ENCODE measurements around the gene KIF15.
"Not testable (repeated sequence)": the region's sequence is repeated elsewhere in the genome, so short reads cannot be mapped to it uniquely, and the experiment has no call there.

KIF15 gene

DNA sequence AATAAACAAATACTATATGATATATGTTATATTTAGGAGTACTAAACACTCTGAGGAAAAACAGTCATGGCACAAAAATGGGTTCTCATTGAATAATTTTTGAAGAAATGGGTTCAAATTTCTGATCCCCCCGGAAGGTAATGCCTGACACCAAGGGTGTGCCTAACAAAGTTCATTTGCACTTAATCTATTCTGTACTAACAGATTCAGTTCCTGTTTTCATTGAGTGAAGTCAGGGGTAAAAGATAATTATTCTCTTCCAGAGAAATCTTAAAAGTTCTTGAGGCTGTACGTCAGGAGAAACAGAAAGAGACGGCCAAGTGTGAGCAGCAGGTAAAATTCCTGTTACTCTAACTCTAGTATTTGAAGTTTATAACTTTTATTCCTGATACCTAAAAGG is 65.6 kb downstream of the KIF15 start:
- no peak for DNase-seq (ENCODE audit: low read depth)

DNA sequence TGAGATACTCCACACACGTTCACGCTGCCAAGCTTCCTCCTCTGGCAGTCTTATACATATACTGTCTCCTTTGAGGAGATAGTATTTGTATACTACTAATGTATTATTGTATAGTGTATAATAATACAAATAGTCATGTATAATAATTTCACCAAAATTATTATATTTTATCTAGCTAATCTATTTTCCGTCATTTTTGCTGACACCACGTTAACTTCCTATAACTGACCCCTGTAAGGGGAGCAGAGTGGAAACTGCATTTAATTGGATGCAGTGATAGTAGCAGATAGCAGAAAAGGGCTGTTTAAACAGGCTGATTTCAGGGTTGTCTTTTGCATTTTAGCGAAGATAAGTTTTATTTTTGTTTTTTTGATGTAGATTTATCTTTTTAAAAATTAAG is 69.6 kb downstream of the KIF15 start:
- no peak for DNase-seq (ENCODE audit: low read depth)

DNA sequence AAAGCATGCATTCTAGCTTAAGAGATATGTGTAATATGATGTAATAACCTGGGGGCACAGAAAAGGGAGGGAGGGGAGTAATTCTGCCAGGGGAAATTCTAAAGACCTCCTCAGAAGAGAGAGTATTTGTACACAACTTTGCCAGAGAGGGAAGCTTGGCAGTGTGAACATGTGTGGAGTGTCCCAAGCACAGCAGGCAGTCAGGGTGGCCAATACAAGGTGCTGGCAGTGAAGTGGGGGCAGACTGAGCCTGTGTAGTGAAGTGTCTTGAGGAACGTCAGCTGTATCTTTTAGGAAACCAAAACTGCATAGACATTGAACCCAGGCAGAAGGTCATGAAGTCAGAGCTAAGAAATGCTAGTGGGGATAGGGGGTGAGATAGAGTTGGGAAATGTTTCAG is 70.4 kb downstream of the KIF15 start:
- DNase-seq (ENCODE audit: low read depth) = no peak

DNA sequence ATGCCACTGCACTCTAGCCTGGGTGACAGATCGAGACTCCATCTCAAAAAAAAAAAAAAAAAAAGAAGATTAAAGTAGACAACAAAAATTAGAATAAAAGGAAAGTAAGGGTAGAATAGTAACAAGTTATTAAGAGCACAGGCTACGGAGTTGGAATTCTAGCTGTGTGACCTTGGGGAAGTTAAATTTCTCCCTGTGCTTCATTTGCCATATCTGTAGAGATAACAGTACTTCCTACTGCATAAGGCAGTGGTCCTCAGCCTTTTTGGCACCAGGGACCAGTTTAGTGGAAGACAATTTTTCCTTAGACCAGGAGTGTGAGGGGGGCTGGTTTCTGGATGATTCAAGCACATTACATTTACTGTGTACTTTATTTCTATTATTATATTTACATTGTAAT is 71.4 kb downstream of the KIF15 start:
- no peak for DNase-seq (ENCODE audit: low read depth)

DNA sequence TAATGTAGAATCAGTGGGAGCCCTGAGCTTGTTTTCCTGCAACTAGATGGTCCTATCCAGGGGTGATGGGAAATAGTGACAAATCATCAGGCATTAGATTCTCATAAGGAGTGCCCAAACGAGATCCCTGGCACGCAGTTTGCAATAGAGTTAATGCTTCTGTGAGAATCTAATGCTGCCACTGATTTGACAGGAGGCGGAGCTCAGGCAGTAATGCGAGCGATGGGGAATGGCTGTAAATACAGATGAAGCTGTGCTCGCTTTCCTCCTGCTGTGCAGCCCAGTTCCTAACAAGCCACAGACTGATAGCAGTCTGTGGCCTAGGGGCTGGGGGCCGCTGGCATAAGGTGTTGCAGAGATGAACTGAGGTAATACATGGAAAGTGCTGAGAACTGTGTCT is 71.8 kb downstream of the KIF15 start:
- no peak for DNase-seq (ENCODE audit: low read depth)

DNA sequence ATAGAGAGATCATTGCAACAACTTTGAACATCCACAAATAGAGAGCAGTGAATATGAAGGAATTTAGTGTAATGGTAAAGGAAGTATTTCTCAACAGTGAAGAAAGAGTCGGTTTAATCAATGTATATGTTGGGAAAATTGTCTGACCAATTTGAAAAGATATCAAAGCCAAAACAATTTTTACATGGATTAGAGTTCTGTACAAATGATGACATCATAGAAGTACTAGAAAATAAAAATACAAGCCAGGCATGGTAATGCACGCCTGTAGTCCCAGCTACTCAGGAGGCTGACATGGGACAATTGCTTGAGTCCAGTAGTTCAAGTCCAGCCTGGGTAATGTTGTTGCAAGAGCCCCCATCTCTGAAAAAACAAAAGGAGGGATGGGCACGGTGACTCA is 74.1 kb downstream of the KIF15 start:
- DNase-seq (ENCODE audit: low read depth) = no peak

DNA sequence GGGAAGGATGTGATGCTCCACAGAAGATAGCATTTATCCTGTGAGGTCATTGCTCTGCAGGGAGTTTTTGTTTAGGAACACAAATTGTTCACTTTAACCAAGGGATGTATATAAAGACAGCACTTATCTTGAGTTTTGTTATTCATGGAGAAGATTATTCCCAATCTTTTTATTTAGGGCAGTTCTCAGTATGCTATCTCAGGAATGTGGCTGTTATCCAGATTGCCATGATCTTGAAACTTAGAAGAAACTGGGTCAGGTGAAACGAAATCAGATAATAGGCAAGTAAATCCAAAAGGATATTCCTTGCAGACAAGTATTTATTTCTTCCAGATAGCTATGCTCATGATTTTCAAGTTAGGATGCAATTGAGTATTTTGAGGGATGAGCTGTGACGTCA is 80.8 kb downstream of the KIF15 start:
- peak; percentile 12 for DNase-seq (ENCODE audit: low read depth)

DNA sequence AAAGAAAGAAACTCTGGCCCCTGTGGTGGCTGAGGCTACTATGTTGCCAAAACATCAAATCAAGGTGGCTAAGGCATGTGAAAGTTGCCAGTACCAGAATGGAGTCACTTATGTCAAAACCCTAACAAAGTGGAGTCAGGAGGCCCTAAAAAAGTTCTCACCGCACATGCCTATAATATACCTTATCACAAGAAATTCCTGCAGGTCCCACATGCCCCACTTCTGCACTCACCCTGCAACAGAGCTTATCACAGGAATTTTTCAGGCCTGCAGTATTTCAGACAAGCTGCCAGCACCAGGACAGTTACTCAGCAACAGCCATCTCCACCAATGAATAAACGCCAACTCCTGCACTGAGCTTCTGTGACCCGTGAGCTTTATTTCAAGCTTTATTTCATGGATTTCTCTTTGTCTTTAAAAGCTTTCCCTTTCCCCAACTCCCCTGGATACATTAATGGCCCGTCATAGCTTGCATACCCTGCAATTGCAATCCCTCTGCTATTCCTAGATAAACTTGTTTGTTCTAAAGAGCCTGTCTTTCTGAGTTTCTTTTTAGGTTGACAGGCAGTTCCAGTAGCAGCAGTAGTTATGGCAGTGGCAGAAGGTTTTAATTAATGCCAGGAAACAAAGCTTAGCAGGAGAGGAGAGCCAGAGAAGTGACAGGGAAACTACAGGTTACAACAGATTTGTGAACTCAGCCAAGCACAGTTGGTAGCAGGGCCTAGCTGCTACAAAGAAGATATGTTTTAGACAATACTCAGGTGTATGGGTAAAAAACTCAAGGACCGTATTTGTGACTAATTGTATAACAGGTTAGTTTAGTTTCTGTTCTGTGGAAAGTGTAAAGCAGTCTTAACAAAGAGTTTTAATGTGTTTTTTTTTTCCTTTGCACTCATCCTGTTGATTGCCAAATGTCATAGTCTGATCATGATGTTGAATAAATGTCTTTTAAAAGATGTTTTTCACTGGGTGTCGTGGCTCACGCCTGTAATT is 84.2 kb downstream of the KIF15 start:
- peak; percentile 83 for DNase-seq (ENCODE audit: low read depth)

DNA sequence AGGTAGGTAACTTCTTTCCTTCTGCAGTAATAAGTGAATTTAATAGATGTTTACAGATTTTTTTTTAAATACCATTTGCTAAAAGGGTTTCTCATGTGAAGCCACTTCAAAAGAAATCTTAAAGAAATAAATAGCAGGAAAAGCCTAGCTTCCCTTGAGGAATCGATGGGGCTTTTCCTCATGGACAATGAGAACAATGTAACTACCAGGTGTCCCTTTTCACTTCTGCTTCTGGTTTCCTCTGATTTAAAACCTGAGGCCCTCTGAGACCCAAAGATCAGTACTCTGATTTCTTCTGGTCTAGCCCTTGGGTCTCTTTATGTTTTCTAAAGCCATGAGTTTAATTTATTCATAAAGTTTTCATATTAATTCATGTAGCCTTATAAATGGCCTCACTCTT is 87.0 kb downstream of the KIF15 start:
- DNase-seq (ENCODE audit: low read depth) = no peak

DNA sequence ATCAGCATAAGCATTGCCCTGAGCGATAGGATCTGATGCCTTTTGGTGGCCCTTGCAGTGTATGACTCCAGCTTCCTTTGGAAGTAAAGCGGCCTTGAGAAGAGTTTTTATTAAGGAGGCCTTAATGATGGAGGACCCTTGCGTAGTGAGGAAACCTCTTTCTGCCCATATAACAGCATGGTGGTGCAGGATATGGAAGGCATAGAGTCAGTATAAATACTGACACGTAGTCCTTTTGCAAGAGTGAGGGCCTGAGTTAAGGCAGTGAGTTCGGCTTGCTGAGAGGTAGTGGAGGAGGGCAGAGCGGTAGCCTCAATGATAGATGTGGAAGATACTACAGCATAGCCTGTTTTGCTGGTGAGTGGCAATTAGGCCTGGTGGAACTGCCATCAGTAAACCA is 95.1 kb downstream of the KIF15 start:
- not testable (repeated sequence) for DNase-seq (ENCODE audit: low read depth)

DNA sequence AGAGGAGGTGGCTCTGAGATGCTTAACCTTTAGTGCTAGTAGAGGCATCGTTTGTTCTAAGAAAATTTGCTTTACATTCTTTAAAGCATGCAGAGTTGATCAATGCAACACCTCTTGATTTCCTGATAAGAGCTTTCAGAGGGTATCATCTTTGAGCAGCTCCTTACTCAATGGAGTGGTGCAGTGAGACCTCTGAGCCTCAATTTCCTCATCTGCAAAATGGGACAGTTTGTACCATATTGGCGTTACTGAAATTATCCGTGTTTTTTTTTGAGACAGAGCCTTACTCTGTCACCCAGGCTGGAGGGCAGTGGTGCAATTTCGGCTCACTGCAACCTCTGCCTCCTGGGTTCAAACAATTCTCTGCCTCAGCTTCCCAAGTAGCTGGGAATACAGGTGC is 98.5 kb downstream of the KIF15 start:
- DNase-seq (ENCODE audit: low read depth) = no peak

DNA sequence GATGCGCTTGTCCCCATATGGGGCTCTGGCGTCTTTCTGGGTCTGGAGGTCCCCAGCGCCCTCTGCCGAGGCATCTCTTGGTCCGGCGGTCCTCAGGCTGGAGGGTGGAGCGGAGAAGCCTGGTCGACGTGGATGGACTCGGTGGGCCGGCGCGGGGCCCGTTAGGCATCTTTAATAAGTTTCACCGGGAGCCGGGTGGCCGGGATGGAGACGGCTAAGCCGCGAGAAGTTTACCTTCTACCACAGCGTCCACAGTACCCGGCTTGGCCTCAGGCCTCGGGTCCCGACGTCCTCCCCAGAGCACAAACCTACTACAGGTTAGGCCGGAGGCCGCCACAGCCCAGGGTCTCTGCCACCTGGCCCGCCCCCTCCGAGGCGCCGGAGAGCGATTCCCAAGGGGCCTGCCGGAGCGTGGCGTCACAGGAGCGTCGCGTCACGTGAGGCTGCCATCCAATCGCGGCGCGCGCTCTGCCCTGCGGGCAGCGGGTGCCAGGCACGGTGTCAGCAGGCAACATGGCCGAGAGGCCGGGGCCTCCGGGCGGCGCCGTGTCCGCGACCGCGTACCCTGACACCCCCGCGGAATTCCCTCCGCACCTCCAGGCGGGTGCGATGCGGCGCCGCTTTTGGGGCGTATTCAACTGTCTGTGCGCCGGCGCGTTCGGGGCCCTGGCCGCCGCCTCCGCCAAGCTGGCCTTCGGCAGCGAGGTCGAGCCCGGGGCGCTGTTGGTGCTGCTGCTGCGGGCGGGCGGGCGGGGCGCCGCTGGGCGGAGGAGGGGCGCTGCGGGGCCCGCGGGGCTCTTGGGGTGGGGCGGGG is 100.0 kb downstream of the KIF15 start, which contains the start of gene TMEM42:
Gene TMEM42 (plus strand): TSS at position 501 of the 814 bp plus-strand sequence. CDS start 13 bp downstream, at position 514.
- peak; percentile 94 for DNase-seq (ENCODE audit: low read depth)

DNA sequence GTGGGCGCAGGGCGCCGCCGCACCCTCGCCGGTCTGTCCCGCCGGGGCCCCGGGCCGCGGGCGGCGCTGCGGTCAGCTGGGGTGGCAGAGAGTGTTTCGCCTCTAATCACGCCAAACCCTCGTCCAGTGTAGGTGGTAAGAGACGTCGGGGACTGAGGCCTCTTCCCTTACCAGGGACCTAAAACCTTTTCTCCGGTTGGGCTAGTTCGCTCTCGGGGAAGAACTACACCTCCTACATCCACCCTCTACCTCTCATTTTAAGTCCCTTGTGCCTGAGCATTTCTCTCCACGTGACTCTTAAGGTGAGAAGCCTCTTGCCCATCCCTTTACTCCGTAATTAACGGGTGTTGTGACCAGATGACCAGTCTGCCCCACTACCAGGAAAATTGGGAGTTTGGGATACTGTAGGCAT is 100.6 kb downstream of the KIF15 start:
- DNase-seq (ENCODE audit: low read depth) = peak; percentile 34

DNA sequence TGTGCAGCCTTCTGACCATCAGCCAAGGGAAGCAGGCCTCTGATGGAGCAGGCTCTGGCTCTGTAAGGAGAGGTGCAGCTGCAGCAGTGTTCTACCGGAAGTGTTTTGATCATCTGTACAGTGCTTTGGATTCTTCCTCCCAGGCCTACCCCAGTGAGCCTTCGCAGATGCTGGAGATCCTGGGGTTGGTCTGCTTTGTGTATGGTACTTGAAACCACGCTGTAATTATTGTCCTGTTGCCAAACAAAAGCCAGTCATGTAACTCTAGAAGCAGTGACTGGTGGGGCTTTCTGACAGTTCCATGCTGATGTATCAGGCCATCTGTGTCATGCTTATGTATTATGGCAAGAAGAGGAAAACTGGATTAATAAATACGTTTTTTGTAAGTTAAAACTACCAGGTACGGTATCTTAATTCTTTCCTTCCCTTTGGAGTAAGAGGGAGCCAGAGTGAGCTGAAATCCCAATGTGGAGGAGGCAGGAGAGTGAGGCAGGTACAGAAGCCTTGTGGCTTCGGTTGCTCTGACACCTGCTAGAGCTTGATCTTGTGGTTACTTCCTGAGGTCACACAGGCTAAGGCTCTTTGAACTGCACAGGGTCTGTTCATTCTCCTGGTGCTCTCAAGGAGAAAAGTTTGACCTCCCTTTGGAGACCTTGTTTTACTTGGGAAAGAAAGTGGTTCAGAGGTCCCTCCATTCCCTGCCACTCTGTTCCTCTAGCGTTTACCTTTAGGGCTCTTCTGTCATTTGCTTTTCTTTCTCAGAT is 103.9 kb downstream of the KIF15 start:
- DNase-seq (ENCODE audit: low read depth) = no peak

DNA sequence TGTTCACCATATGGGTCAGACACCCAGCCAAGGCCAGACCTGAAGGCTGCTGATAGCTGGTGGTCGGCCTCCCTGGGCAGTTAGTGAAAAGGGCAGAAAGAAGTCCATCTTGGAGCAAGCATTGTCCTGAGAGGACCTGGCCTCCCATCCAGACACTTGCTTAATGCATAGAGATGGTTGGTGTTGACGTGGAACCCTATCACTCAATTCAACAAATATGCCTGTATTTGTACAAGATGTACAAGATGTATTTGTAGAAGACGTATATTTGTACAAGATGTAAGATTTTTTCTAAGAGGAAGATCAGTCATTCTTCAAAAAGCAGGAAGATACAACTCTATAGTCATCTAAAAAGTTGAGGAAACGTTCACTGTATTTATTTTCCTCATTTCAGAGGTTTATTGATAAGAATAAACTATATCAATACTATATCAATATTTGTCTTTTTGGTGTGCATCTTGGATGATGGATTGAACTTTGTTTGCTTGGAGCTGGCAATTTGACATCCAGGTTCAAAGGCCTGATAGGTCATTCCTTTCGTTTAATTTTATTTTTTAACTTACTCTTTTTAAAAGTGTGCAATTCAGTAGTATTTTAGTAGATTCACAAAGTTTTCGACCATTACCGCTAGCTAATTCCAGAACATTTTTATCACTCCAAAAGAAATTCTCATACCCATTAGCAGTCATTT is 106.0 kb downstream of the KIF15 start:
- no peak for DNase-seq (ENCODE audit: low read depth)

DNA sequence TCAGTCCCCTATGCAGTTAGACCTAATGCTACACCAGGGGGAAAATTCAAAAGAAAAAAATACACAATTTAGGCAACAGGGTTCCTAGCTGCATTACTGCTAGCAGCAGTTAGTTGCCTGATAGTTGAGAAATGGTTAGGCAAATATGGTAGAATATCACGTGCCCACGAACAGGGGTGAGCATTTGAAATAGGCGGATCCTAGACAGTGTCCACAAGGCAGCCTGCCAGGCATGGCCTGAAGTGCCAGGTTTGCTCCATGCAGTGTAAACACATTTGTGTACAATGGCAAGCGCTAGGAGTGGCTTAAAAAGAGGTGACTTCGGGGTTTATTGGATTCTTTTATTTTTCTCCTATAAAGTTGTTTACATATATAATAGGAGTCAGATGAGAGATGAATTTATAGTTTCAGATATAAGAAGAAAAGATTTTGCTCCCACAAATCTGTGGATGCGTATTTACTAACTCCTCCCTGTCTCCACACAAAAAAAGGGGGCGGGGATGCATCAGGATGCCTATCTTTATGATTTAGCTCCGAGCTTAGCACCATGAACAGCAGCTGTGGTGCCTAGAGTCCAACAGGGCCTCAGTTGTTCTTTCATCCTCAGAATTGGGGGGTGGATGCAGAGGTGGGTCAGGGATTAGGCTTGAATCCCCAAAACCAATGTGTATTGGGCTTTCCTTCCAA is 108.9 kb downstream of the KIF15 start:
- no peak for DNase-seq (ENCODE audit: low read depth)

DNA sequence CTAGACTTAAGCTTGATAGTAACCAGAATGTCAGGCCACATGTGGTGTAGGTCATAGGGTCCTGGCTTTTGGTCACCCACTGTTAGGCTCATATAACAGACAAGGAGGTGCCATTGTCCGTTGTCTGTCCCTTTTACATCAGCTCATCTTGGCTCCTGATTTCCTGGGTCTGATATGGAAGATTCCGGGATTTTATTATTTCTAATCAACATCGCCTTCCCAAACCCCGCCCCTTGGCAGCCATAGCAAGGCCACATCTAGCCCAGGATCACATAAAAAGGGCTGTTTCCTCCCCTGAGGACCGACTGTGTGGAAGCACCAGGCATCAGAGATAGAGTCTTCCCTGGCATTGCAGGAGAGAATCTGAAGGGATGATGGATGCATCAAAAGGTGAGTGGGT is 112.7 kb downstream of the KIF15 start, which contains the start of gene TGM4:
Gene TGM4 (plus strand): TSS at position 301 of the 400 bp plus-strand sequence. CDS start 71 bp downstream, at position 372.
- DNase-seq (ENCODE audit: low read depth) = no peak

DNA sequence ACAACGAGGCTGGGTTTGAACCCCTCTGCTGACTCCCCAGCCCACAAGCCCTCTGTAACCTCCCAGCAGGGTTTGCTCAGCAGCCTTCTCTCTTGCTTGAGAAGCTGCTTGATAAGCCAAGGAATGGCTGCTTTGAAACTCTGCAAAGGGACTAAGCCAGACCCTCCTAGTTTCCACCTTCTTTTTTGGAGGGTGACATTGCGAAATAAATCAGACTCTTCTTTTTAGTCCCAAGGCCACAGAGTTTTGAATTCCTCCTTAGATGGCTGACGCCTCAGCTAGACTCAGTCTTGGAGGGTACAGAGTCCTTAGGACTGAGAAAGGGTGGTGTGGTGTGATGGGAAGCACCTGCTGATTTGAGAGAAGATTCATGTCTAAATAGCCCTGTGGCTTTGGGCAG is 114.0 kb downstream of the KIF15 start:
- DNase-seq (ENCODE audit: low read depth) = no peak

DNA sequence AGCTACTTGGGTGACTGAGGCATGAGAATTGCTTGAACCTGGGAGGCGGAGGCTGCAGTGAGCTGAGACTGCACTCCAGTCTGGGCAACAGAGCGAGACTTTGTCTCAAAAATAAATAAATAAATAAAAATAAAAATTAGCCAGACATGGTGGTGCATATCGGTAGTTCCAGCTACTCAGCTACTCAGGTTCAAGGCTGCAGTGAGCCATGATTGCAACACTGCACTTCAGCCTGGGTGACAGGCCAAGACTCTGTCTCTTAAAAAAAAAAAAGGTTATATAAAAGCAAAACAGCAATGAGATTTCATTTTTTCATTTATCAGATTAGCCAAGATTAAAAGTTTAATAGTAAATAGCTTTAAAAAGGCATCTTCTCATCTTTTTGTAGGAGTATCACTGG is 115.7 kb downstream of the KIF15 start:
- no peak for DNase-seq (ENCODE audit: low read depth)

DNA sequence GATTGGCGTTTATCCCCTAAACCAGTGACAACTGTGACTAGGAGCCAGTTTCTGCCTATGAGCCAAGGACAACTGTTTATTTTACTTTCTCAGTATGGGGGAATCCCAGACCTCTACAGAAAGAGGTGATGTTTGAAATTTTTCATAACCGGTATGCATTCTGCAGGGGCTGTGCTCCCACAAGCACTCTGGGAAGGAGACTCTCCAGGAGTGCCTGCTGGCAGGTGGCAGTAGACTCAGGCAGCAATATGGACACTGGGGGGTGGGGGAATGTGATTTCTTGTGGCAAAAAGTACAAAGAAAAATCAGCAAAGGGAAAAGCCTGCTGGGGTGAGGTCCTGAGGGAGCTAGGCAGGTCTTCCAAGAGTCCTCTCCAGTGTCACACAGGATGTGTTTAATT is 118.7 kb downstream of the KIF15 start:
- no peak for DNase-seq (ENCODE audit: low read depth)

All from iris pigment epithelial cell (primary cell).